Activated CD4-positive, alpha-beta T cell treated with anti-CD3 and anti-CD28 coated beads, Interleukin-2, amount 10 ng/mL, durations not matched to agents 7 days and 5 days (primary cell): ENCODE data around the gene SNED1. TPM values are rescaled to one million over a fixed set of nuclear protein-coding genes. Genes with fewer than 3 reads are reported as not detected.
A peak's percentile ranks its signal among the peaks of the same experiment; 100 is the strongest.

Experiments
- CTCF ChIA-PET: fragments of 350-600 bp; sonication (Branson Sonifier 250); formaldehyde crosslinking; loops from one replicate; lab custom pipeline; 2021; ENCODE audit warnings: antibody characterized with exemption; lab: Charles Lee
- POLR2A ChIA-PET: fragments of 350-600 bp; sonication (Branson Sonifier 250); formaldehyde crosslinking; loops from one replicate; lab custom pipeline; 2021; ENCODE audit warnings: antibody characterized with exemption; lab: Charles Lee
- DNase-seq: peaks from one replicate; pipeline ENCODE4 v3.0.0-alpha.2; 2020
- H3K27ac Mint-ChIP-seq: one replicate; pipeline ENCODE4 v1.8.0; 2021; ENCODE audit warnings: mild to moderate bottlenecking, moderate library complexity, mixed read lengths
- H3K27me3 Mint-ChIP-seq: one replicate; pipeline ENCODE4 v1.8.0; 2021; ENCODE audit warnings: mixed read lengths
- H3K36me3 Mint-ChIP-seq: one replicate; pipeline ENCODE4 v1.8.0; 2021; ENCODE audit warnings: low read depth, mixed read lengths
- H3K4me1 Mint-ChIP-seq: one replicate; pipeline ENCODE4 v1.8.0; 2021; ENCODE audit warnings: mixed read lengths
- H3K4me3 Mint-ChIP-seq: one replicate; pipeline ENCODE4 v1.8.0; 2021; ENCODE audit warnings: mild to moderate bottlenecking, moderate library complexity, mixed read lengths
- H3K9me3 Mint-ChIP-seq: one replicate; pipeline ENCODE4 v1.8.0; 2021; ENCODE audit warnings: mixed read lengths
- total RNA-seq, 2 experiments: library from RNA; stranded (reverse); gene quantifications; one replicate each; pipeline ENCODE4 v1.2.3, GENCODE V29; 2021

The SNED1 gene
- total RNA-seq, 2 experiments from 2014 or later = 6.1 to 8.6 TPM

DNA sequence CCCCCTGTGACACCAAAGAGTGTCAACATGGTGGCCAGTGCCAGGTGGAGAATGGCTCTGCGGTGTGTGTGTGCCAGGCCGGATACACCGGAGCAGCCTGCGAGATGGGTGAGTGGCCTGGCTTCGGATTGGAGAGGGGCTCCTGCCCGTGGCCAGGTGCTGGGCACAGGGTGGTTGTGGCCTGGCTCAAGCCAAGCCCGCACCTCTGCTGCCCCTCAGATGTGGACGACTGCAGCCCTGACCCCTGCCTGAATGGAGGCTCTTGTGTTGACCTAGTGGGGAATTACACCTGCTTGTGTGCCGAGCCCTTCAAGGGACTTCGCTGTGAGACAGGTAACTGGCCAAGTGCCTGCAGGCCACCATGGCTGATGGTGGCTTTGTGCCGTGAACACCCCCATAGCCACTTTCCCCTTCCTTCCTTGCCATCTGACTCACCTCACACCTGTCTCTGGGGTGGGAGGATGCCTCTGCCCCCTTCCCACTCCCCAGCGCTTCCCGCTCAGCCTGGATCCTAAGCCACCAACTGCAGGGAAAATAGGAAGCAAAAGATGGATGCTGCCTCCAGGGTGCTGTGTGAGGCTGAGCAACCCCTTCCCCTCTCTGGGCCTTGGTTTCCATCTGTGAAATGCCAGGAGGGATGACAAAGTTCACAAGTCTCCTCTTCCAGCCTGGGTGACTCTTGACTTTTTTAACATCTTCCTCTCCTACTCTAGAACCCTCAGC is 41.8 kb downstream of the SNED1 start:
- DNase-seq = no peak
- Mint-ChIP-seq H3K36me3 (no peaks in the 10 kb centered on the region), H3K9me3 (no peaks in the 10 kb centered on the region), H3K4me1 (peaks cover 36% of the 10 kb centered on the region), H3K27me3 (peaks cover 13% of the 10 kb centered on the region), H3K27ac (peak overlapping the region; percentile 36), H3K4me3 (no peak overlapping the region)
- POLR2A ChIA-PET = no interaction called here
- CTCF ChIA-PET = no interaction called here

DNA sequence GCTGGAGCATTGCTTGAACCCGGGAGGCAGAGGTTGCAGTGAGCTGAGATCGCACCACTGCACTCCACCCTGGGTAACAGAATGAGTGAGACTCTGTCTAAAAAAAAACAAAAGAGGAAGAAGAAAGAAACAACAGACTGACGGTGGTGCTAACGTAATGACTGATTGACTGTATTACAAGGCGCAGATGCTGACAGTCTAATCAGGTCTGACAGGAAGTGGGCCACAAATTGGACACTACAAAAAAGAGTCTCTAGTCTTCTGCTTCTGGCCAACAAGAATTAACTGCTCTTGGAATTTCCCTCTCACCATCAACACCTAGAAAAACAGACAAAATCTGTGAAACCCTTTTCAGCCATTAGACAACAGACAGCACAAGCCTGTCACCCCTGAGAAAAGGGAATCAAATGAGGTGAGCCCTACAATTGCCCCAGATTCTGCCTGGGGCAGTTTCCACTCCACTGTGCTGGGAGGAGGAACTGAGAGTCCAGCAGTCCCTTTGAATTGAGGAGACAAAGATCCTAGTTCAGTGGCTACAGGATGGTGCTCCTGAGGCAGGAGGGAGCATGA is 43.3 kb downstream of the SNED1 start:
- peaks cover 20% of the 10 kb centered on the region for H3K27me3 Mint-ChIP-seq
- H3K4me3 Mint-ChIP-seq = no peak overlapping the region
- no peak overlapping the region for H3K27ac Mint-ChIP-seq
- H3K36me3 Mint-ChIP-seq = no peaks in the 10 kb centered on the region
- CTCF ChIA-PET = no interaction called here
- H3K9me3 Mint-ChIP-seq = no peaks in the 10 kb centered on the region
- peaks cover 31% of the 10 kb centered on the region for H3K4me1 Mint-ChIP-seq
- DNase-seq = no peak
- POLR2A ChIA-PET = no interaction called here

DNA sequence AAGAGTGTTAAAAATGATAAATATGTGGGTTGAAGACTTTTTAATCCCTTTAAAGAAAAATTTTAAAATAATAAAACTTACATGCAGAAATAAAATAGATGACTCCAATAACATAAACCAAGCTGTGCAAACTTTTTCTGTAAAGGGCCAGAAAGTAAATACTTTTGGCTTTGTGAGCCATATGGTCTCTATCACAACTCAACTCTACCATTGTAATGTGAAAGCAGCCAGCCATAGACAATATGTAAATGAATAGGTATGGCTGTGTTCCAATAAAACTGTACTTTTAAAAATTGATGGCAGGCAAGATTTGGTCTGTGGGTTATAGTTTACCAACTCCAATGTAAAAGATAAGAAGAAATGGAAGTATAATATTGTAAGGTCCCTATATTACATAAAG is 45.2 kb downstream of the SNED1 start:
- H3K27ac Mint-ChIP-seq = no peak overlapping the region
- DNase-seq = no peak
- ChIA-PET CTCF (no interaction called here), POLR2A (no interaction called here)
- H3K9me3 Mint-ChIP-seq = no peaks in the 10 kb centered on the region
- peaks cover 17% of the 10 kb centered on the region for H3K4me1 Mint-ChIP-seq
- no peaks in the 10 kb centered on the region for H3K36me3 Mint-ChIP-seq
- H3K4me3 Mint-ChIP-seq = no peak overlapping the region
- peaks cover 20% of the 10 kb centered on the region for H3K27me3 Mint-ChIP-seq

DNA sequence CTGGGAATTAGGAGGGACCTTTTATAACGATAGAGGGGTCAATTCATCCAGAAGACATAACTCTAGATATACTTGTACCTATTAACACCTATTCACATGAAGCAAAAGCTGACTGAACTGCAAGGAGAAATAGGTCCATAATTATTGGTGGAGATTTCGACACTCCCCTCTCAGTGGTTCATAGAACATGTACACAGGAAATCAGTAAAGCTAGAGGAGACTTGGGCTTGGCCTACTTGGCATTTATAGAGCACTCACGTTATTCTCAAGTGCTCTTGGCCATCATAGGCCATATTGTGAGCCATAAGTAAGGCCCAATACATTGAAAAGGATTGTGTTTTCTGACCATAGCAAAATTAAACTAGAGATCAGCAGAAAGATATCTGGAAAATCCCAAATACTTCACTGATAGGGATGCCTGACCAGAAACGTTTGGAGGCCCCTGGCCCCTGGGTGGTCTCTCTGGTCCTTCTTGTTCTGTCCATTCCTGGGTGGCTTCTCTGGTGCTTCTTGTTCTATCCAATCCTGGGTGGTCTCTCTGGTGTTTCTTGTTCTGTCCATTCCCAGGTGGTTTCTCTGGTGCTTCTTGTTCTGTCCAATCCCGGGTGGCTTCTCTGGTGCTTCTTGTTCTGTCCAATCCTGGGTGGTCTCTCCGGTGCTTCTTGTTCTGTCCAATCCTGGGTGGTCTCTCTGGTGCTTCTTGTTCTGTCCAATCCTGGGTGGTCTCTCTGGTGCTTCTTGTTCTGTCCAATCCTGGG is 49.0 kb downstream of the SNED1 start:
- no peaks in the 10 kb centered on the region for H3K36me3 Mint-ChIP-seq
- ChIA-PET POLR2A (no interaction called here), CTCF (no interaction called here)
- H3K27ac Mint-ChIP-seq = no peak overlapping the region
- no peak overlapping the region for H3K4me3 Mint-ChIP-seq
- no peaks in the 10 kb centered on the region for H3K9me3 Mint-ChIP-seq
- no peak for DNase-seq
- no peaks in the 10 kb centered on the region for H3K4me1 Mint-ChIP-seq
- peaks cover 17% of the 10 kb centered on the region for H3K27me3 Mint-ChIP-seq

DNA sequence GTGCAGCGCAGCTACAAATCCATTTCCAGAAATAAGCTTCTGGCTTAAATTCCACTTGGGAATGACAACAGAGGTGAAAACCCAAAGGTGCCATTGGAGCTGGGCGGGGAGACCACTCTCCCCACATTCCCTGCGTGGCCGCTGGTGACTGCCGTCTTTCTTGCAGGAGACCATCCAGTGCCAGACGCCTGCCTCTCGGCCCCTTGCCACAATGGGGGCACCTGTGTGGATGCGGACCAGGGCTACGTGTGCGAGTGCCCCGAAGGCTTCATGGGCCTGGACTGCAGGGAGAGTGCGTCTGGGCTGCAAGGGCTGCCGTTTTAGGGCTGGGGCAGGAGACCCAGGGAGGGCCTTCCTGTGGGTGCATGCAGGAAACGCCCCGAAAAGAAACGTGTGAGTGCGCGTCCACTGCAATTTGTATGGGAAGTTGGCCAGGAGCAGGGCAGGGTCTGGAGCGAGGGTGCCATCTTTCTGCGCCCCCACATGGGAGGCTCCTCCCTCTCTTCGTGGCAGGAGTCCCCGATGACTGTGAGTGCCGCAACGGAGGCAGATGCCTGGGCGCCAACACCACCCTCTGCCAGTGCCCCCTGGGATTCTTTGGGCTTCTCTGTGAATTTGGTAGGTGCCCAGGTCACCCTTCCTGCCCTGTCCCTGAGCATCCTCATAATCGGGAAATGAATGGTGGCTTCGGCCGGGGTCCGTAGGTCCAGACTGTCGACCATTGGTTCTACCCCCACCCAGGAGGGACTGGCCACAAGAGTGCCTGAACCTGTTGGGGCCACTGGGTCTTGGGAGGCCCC is 49.9 kb downstream of the SNED1 start:
- DNase-seq = no peak
- Mint-ChIP-seq H3K36me3 (no peaks in the 10 kb centered on the region), H3K4me1 (no peaks in the 10 kb centered on the region), H3K4me3 (no peak overlapping the region), H3K27ac (no peak overlapping the region), H3K27me3 (peaks cover 10% of the 10 kb centered on the region), H3K9me3 (no peaks in the 10 kb centered on the region)
- CTCF ChIA-PET = no interaction called here
- POLR2A ChIA-PET = no interaction called here

DNA sequence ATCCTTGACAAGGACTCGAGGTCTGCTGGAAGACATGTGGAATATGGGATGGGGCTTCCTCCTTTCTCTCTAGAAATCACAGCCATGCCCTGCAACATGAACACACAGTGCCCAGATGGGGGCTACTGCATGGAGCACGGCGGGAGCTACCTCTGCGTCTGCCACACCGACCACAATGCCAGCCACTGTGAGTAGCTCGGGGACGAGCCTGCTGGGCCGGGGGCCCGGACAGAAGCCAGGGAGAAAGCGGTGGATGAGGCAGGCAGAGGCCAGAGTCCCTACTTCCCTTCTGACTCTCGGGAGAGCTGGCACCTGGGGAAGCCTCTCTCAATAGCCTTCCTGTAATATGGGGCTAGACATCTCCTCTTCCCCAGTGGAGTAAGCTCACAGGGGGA is 50.5 kb downstream of the SNED1 start:
- ChIA-PET CTCF (no interaction called here), POLR2A (no interaction called here)
- Mint-ChIP-seq H3K27ac (no peak overlapping the region), H3K4me1 (no peaks in the 10 kb centered on the region), H3K27me3 (peaks cover 10% of the 10 kb centered on the region), H3K9me3 (no peaks in the 10 kb centered on the region), H3K4me3 (no peak overlapping the region), H3K36me3 (no peaks in the 10 kb centered on the region)
- no peak for DNase-seq

DNA sequence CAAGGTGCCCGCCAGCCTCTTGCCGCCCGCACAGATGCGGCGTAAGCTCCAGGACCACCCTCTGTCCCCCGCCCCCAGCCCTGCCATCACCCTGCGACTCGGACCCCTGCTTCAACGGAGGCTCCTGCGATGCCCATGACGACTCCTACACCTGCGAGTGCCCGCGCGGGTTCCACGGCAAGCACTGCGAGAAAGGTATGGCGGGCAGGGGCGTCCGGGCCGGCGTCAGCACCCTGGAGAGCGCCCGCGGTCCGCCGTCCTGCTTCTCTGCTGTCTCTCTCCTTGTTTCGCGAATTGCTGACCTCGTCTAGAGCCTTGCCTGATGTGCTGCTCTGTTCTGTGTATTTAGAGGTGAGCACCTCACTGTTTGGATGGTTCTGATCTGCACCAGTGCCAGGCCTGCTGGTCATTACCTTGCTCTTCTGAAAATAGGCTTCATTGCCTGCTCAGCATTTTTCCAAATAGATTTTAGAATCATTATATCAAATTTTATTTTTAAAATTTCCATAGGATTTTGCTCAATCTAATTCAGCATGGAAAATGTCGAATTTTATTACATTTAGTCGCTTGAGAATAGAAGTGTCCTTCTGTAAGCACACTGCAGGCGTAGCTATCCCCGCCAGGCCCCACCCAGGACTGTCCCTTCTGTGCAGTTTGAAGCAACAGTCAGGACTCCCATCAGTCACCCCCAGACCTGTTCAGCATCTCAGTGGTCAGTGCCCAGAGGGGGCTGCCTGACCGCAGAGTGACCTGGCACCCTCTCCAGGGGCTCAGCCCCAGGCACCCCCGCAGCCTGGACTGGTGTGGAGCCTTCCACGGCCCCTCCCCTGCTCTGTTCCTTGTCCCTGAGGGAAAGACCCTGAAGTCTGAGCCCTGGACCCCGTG is 51.6 kb downstream of the SNED1 start:
- Mint-ChIP-seq H3K36me3 (no peaks in the 10 kb centered on the region), H3K4me3 (no peak overlapping the region), H3K27me3 (peaks cover 9% of the 10 kb centered on the region), H3K9me3 (no peaks in the 10 kb centered on the region), H3K4me1 (no peaks in the 10 kb centered on the region), H3K27ac (no peak overlapping the region)
- ChIA-PET POLR2A (no interaction called here), CTCF (no interaction called here)
- no peak for DNase-seq

DNA sequence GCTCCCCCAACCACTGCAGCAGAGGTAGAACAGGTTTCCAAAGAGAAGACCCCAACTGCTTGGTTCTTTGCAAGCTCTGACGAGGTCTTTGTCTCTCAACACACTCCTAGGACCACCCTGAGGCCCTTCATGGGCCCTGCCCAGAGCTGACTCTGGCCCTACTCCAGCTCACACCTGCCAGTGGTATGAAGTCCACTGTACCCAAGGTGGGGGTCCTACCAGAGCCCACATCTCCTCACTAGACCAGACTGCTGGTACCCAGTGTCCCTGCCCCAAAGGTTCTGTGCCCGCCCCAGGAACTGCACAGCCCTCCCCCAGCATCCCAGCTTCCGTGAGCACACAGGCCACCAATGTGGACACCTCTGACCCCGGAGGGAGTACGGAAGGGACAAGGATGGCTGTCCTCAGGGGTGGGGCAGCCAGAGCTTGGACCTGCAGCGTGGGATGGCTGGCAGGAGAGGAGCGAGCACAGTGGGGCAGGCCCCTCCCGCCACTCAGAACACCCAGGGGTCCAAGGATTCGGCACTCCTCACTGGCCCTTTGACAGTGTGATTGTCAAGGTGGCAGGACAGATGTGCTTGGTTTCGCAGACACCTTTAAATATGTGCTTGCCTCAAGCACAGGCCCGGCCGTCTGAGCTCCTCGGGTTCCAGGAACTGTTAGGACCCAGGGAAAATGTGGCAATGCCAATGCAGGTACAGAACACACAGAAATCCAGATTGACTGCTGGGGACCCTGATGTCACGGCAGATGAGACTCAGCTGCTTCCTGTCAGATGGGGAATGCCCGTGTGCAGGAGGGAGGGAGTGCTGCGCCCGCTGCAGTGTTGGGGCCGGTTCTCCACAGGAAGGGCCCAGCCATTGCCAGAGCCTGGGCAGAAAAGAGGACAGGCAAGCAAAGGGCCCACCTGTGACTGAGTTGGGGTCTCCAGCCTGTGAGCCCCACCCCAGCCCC is 52.5 kb downstream of the SNED1 start:
- Mint-ChIP-seq H3K27ac (no peak overlapping the region), H3K27me3 (peaks cover 4% of the 10 kb centered on the region), H3K9me3 (no peaks in the 10 kb centered on the region), H3K4me3 (no peak overlapping the region), H3K4me1 (no peaks in the 10 kb centered on the region), H3K36me3 (no peaks in the 10 kb centered on the region)
- ChIA-PET CTCF (no interaction called here), POLR2A (no interaction called here)
- no peak for DNase-seq

DNA sequence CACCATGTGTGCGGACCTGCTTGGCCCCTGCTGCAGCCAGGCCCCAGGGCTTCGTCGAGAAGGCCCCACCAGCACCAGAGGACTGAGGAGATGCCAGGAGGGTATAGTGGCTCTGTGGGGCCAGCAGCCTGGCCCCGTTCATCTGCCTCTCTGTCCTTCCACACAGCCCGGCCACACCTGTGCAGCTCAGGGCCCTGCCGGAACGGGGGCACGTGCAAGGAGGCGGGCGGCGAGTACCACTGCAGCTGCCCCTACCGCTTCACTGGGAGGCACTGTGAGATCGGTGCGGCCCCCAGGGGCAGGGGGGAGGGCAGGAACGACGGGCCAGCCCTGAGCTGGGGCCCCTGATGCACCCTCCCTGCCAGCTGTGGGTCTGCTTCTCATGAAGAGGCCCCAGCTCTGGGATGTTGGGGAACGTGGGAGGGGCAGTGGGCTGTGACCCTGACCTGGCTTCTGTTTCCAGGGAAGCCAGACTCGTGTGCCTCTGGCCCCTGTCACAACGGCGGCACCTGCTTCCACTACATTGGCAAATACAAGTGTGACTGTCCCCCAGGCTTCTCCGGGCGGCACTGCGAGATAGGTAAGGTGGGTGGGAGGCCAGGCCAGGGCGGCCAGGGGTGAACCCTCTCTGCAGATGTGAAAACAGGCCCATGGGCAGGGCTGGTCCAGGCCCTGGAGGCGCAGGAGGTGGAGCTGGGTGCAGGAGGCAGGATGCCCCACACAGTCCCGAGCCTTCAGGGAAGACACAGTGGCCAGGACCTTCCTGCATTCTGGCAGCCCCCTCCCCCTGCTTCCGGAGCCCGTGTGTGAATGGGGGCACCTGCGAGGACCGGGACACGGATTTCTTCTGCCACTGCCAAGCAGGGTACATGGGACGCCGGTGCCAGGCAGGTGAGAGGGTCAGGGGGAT is 53.4 kb downstream of the SNED1 start:
- no peaks in the 10 kb centered on the region for H3K36me3 Mint-ChIP-seq
- DNase-seq = no peak
- H3K27ac Mint-ChIP-seq = no peak overlapping the region
- CTCF ChIA-PET = no interaction called here
- H3K27me3 Mint-ChIP-seq = peaks cover 2% of the 10 kb centered on the region
- H3K4me3 Mint-ChIP-seq = no peak overlapping the region
- POLR2A ChIA-PET = no interaction called here
- H3K9me3 Mint-ChIP-seq = no peaks in the 10 kb centered on the region
- H3K4me1 Mint-ChIP-seq = no peaks in the 10 kb centered on the region

DNA sequence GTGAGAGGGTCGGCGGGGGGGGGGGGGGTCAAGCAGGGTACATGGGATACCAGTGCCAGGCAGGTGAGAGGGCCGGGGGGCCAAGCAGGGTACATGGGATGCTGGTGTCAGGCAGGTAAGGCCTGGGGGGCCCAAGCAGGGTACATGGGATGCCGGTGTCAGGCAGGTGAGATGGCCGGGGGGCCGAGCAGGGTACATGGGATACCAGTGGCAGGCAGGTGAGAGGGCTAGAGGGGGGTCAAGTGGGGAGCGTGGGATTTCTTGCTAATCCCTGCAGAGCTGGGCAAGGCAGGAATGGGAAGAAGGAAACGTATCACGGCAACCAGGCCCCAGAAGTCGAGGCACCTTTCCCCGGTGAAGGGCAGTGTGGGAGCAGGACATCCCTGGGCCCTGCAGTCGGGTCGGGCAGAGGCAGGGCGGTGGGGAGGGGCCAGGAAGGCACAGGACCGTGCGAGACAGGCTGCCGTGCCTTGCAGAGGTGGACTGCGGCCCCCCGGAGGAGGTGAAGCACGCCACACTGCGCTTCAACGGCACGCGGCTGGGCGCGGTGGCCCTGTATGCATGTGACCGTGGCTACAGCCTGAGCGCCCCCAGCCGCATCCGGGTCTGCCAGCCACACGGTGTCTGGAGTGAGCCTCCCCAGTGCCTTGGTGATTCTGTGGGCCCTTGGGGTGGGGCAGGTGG is 54.4 kb downstream of the SNED1 start:
- Mint-ChIP-seq H3K27me3 (peaks cover 2% of the 10 kb centered on the region), H3K36me3 (no peaks in the 10 kb centered on the region), H3K9me3 (no peaks in the 10 kb centered on the region), H3K4me3 (no peak overlapping the region), H3K27ac (no peak overlapping the region), H3K4me1 (no peaks in the 10 kb centered on the region)
- DNase-seq = no peak
- ChIA-PET POLR2A (no interaction called here), CTCF (no interaction called here)
